A549 treated with AZD9567 at 1 μM for 4 hours (cell line): Measurements from ENCODE around the gene SETMAR. TPM values are rescaled to one million over a fixed set of nuclear protein-coding genes. Genes with fewer than 3 reads are reported as not detected.

ENCODE experiments used
- total RNA-seq: library from RNA; stranded (reverse); fragments of 200-300 nt; extraction: Qiagen RNA extraction; gene quantifications from 5 replicates; pipeline ENCODE4 v1.2.3, GENCODE V29; 2022; ENCODE audit not compliant: insufficient read depth

SETMAR gene
- 5.9 to 9.1 TPM (median 8.3 TPM) in 5 replicates for total RNA-seq

DNA sequence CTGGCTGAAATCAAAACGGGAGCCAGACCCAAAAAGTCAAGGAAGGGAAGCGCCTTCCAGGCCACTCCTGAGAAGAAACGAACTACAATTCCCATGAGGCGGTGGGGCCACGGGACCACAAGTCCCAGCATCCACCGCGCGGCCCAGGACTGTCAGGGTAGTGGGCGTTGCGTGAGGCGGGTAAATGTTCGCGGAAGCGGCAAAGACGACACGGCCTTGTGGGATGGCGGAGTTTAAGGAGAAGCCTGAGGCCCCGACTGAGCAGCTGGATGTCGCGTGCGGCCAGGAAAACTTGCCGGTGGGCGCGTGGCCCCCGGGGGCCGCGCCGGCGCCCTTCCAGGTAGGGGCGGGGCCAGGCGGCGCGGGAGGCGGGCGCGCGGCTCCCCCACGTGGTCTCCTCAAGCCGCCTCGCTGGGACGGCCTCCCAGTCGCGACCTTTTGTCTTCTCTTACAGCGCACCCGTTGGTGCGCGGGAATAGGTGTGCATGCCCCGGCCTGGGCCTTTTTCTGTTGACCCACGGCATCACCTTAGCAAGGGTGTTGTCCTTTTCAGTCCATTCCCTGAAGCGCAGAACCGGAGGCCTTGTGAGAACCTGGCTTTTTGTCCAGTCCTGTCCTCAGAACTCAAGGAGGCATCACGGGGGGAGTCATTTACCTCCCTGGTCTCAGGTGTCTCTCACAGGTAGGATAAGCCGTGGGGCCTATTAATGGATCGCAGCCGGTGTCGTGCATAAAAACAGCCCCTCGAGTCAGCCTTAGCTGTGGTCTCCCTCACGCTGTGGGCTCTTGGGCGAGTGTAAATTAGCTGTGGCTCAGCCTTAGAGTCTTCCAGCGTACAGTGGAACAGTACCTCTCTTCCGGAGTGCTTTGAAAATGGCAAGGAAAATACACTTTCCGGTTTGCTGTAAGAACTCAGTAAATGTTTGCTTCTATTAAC is at the start of gene SETMAR:
SETMAR (plus strand) TSS at position 183 of the 937 bp plus-strand sequence; CDS start at position 185, 2 bp downstream.

Other genes with a start within 250 kb of the SETMAR start
- 20.9 to 23.1 TPM (median 21.9 TPM) in 5 replicates for gene SUMF1, start 163.9 kb downstream of the SETMAR start, total RNA-seq
- 4.4 to 7.1 TPM (median 5.5 TPM) in 5 replicates for gene ITPR1, start 190.0 kb downstream of the SETMAR start, total RNA-seq